ENCODE data around the gene KRT31. TPM values are rescaled to one million over a fixed set of nuclear protein-coding genes. Genes with fewer than 3 reads are reported as not detected.

The KRT31 gene
- total and polyA plus RNA-seq, 3 experiments from 2014 or later = not detected

GRCh38 chr17:41345992-41346391 lies 51.4 kb downstream of the KRT31 start:
- POLR2A ChIA-PET = no interaction called here
- Mint-ChIP-seq H3K4me3 (no peak overlapping the region), H3K36me3 (peaks cover 3 to 24% (median 5%) of the 10 kb centered on the region in 3 donors), H3K27me3 (no peaks in the 10 kb centered on the region), H3K4me1 (peaks cover 26 to 42% (median 31%) of the 10 kb centered on the region in 3 donors), H3K9me3 (peaks cover 10 to 24% (median 16%) of the 10 kb centered on the region in 5 donors), H3K27ac (peak overlapping the region in 1 of 8 donors; percentile 17)
- Histone ChIP-seq H3K27me3 (ENCODE audit: insufficient read depth, low read length, poor library complexity, severe bottlenecking) (no peaks in the 10 kb centered on the region), H3K36me3 (ENCODE audit: insufficient read depth, low read length) (no peaks in the 10 kb centered on the region), H3K4me1 (ENCODE audit: insufficient read depth, low read length) (peaks cover 20% of the 10 kb centered on the region), H3K4me3 (ENCODE audit: low read length) (no peak overlapping the region), H3K9me3 (ENCODE audit: low read length) (peaks cover 4% of the 10 kb centered on the region), H3K27ac (ENCODE audit: low read depth, low read length) (no peak overlapping the region)
- CTCF ChIA-PET = no interaction called here
- no peak for DNase-seq

Other genes with a start within 250 kb of the KRT31 start
Only the 30 nearest of the 31 such genes appear.
- not detected for gene KRTAP4-4, start 236.9 kb downstream of the KRT31 start, total RNA-seq
- not detected for gene KRTAP4-4, start 236.9 kb downstream of the KRT31 start, polyA plus RNA-seq
- gene KRTAP4-3, start 229.4 kb downstream of the KRT31 start, total RNA-seq = not detected
- not detected for gene KRTAP4-3, start 229.4 kb downstream of the KRT31 start, polyA plus RNA-seq
- gene KRTAP4-2, start 219.4 kb downstream of the KRT31 start, total RNA-seq = not detected
- not detected for gene KRTAP4-2, start 219.4 kb downstream of the KRT31 start, polyA plus RNA-seq
- gene KRTAP4-1, start 212.7 kb downstream of the KRT31 start, total RNA-seq = not detected
- not detected for gene KRTAP4-1, start 212.7 kb downstream of the KRT31 start, polyA plus RNA-seq
- gene KRTAP9-1, start 207.7 kb downstream of the KRT31 start, total RNA-seq = not detected
- gene KRTAP9-1, start 207.7 kb downstream of the KRT31 start, polyA plus RNA-seq = not detected
- gene KRTAP9-2, start 171.0 kb downstream of the KRT31 start, total RNA-seq = not detected
- gene KRTAP9-2, start 171.0 kb downstream of the KRT31 start, polyA plus RNA-seq = not detected
- not detected for gene KRTAP9-3, start 165.2 kb downstream of the KRT31 start, total RNA-seq
- not detected for gene KRTAP9-3, start 165.2 kb downstream of the KRT31 start, polyA plus RNA-seq
- not detected for gene KRTAP9-8, start 159.6 kb downstream of the KRT31 start, total RNA-seq
- gene KRTAP9-8, start 159.6 kb downstream of the KRT31 start, polyA plus RNA-seq = not detected
- not detected for gene KRTAP9-4, start 147.9 kb downstream of the KRT31 start, total RNA-seq
- not detected for gene KRTAP9-4, start 147.9 kb downstream of the KRT31 start, polyA plus RNA-seq
- not detected for gene KRTAP9-9, start 142.2 kb downstream of the KRT31 start, total RNA-seq
- gene KRTAP9-9, start 142.2 kb downstream of the KRT31 start, polyA plus RNA-seq = not detected
- gene KRTAP9-6, start 132.2 kb downstream of the KRT31 start, total RNA-seq = not detected
- gene KRTAP9-6, start 132.2 kb downstream of the KRT31 start, polyA plus RNA-seq = not detected
- not detected for gene KRTAP9-7, start 121.9 kb downstream of the KRT31 start, total RNA-seq
- not detected for gene KRTAP9-7, start 121.9 kb downstream of the KRT31 start, polyA plus RNA-seq
- not detected for gene KRTAP29-1, start 94.8 kb downstream of the KRT31 start, total RNA-seq
- 0.22 TPM for gene KRTAP29-1, start 94.8 kb downstream of the KRT31 start, polyA plus RNA-seq
- gene KRTAP16-1, start 88.3 kb downstream of the KRT31 start, total RNA-seq = not detected
- 0.58 TPM for gene KRTAP16-1, start 88.3 kb downstream of the KRT31 start, polyA plus RNA-seq
- gene KRTAP17-1, start 81.9 kb downstream of the KRT31 start, total RNA-seq = not detected
- not detected for gene KRTAP17-1, start 81.9 kb downstream of the KRT31 start, polyA plus RNA-seq
- gene KRT33A, start 46.8 kb downstream of the KRT31 start, total RNA-seq = not detected
- gene KRT33A, start 46.8 kb downstream of the KRT31 start, polyA plus RNA-seq = not detected
- gene KRT33B, start 27.8 kb downstream of the KRT31 start, total RNA-seq = not detected
- not detected for gene KRT33B, start 27.8 kb downstream of the KRT31 start, polyA plus RNA-seq
- not detected for gene KRT34, start 15.3 kb downstream of the KRT31 start, total RNA-seq
- gene KRT34, start 15.3 kb downstream of the KRT31 start, polyA plus RNA-seq = not detected
- not detected for gene KRT37, start 27.0 kb upstream of the KRT31 start, total RNA-seq
- gene KRT37, start 27.0 kb upstream of the KRT31 start, polyA plus RNA-seq = not detected
- not detected for gene KRT38, start 43.4 kb upstream of the KRT31 start, total RNA-seq
- gene KRT38, start 43.4 kb upstream of the KRT31 start, polyA plus RNA-seq = not detected
- not detected for gene KRT32, start 69.8 kb upstream of the KRT31 start, total RNA-seq
- not detected for gene KRT32, start 69.8 kb upstream of the KRT31 start, polyA plus RNA-seq
- gene KRT35, start 83.5 kb upstream of the KRT31 start, total RNA-seq = not detected
- gene KRT35, start 83.5 kb upstream of the KRT31 start, polyA plus RNA-seq = not detected
- not detected for gene KRT36, start 92.3 kb upstream of the KRT31 start, total RNA-seq
- gene KRT36, start 92.3 kb upstream of the KRT31 start, polyA plus RNA-seq = not detected
- not detected for gene KRT13, start 108.0 kb upstream of the KRT31 start, total RNA-seq
- gene KRT13, start 108.0 kb upstream of the KRT31 start, polyA plus RNA-seq = not detected
- not detected for gene KRT15, start 121.3 kb upstream of the KRT31 start, total RNA-seq
- gene KRT15, start 121.3 kb upstream of the KRT31 start, polyA plus RNA-seq = not detected
- not detected for gene KRT19, start 130.7 kb upstream of the KRT31 start, total RNA-seq
- gene KRT19, start 130.7 kb upstream of the KRT31 start, polyA plus RNA-seq = not detected
- not detected for gene KRT9, start 174.5 kb upstream of the KRT31 start, total RNA-seq
- gene KRT9, start 174.5 kb upstream of the KRT31 start, polyA plus RNA-seq = not detected
- gene KRT14, start 189.3 kb upstream of the KRT31 start, total RNA-seq = not detected
- not detected for gene KRT14, start 189.3 kb upstream of the KRT31 start, polyA plus RNA-seq
- gene KRT16, start 215.2 kb upstream of the KRT31 start, total RNA-seq = not detected
- gene KRT16, start 215.2 kb upstream of the KRT31 start, polyA plus RNA-seq = not detected
- gene KRT17, start 227.0 kb upstream of the KRT31 start, total RNA-seq = under 1 TPM in 1 of 2 experiments, not detected in 1; 0.35 TPM
- not detected for gene KRT17, start 227.0 kb upstream of the KRT31 start, polyA plus RNA-seq